ENCODE results near the gene EML4. TPM values are rescaled to one million over a fixed set of nuclear protein-coding genes. Genes with fewer than 3 reads are reported as not detected.

EML4 gene
- total RNA-seq, 1 donor from 2014 or later, result 167 TPM

DNA sequence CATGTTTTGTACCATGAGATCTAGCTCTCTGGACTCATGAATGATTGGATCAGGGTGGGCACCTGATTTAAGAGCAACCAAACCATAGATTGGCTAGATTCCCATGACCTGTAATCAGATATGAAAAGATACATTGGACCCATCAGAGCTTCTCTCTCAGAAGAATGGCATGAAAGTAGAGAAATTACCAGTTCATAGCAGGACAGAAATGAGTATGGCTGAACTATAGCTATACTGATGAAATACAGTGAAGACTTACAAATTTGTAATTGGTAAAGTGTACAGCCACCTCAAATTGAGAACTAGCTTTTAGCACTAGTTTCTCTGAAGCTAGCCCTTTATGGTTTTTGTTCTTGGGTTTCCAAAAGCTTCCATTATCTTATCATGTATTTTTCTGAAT lies 19.0 kb upstream of the EML4 start:
- Mint-ChIP-seq H3K9me3 (peaks cover 4% of the 10 kb centered on the region), H3K4me1 (peaks cover 5% of the 10 kb centered on the region), H3K27ac (no peak overlapping the region), H3K36me3 (no peaks in the 10 kb centered on the region), H3K27me3 (ENCODE audit: insufficient read depth, low read depth) (peaks cover 7% of the 10 kb centered on the region), H3K4me3 (no peak overlapping the region)
- Histone ChIP-seq H3K4me1 (peaks cover 7% of the 10 kb centered on the region), H3K9me3 (ENCODE audit: low read depth) (no peaks in the 10 kb centered on the region), H3K9ac (no peak overlapping the region), H3K27me3 (no peaks in the 10 kb centered on the region), H3K4me3 (no peak overlapping the region), H3K4me2 (no peak overlapping the region), H2AFZ (replicated peaks) (no peak overlapping the region), H3K27ac (no peak overlapping the region), H3K79me2 (ENCODE audit: low read depth) (no peaks in the 10 kb centered on the region), H4K20me1 (ENCODE audit: low read depth) (no peaks in the 10 kb centered on the region), H3F3A (ENCODE audit: low read depth) (peaks cover 8% of the 10 kb centered on the region), H3K36me3 (no peaks in the 10 kb centered on the region)
- DNase-seq (ENCODE audit: low spot score), result no peak
- TF ChIP-seq EZH2phosphoT487 (IDR thresholded peaks at IDR 0.05), result no peak
- TF ChIP-seq CTCF (IDR thresholded peaks at IDR 0.05), result no peak
- TF ChIP-seq EZH2 (IDR thresholded peaks at IDR 0.05), result no peak

DNA sequence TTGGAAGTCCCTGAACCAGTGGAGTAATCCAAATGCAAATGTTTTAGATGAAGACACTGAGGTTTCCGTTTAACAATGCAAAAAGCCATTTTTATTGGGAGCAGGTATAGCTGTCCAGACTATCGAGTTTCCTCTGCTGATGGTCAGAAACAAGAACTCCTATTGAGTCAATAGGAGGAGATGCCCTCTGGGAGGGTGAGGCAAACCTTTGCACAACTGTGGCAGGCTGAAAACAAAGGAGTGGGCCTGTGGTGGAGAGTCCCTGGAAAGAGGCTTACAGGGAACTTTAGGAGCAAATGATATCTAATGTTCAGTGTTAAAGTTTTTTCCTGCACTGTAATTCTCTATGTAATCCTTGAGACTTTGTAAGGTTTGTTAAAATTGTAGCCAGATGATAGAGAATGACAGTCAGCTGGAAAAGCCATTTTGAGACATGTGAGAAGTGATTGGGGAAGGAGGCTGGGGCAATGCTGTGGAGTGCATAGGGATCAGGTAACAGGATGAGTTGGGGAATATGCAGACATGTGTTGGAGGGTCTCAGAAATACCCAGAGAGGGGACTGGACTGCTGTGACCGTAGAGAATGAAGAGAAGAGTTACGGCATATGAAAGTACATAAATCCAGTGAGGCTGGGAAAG lies 15.1 kb upstream of the EML4 start:
- Histone ChIP-seq H4K20me1 (ENCODE audit: low read depth) (no peaks in the 10 kb centered on the region), H3F3A (ENCODE audit: low read depth) (peaks cover 8% of the 10 kb centered on the region), H3K27me3 (no peaks in the 10 kb centered on the region), H3K4me3 (no peak overlapping the region), H3K36me3 (no peaks in the 10 kb centered on the region), H3K79me2 (ENCODE audit: low read depth) (no peaks in the 10 kb centered on the region), H3K27ac (no peak overlapping the region), H3K4me1 (peaks cover 7% of the 10 kb centered on the region), H2AFZ (replicated peaks) (peak overlapping the region; percentile 82), H3K9me3 (ENCODE audit: low read depth) (no peaks in the 10 kb centered on the region), H3K9ac (no peak overlapping the region), H3K4me2 (peak overlapping the region; percentile 38)
- peak; percentile 19 for DNase-seq (ENCODE audit: low spot score)
- H3K36me3 Mint-ChIP-seq, result no peaks in the 10 kb centered on the region
- H3K27ac Mint-ChIP-seq, result peak overlapping the region; percentile 26
- H3K9me3 Mint-ChIP-seq, result no peaks in the 10 kb centered on the region
- H3K4me3 Mint-ChIP-seq, result no peak overlapping the region
- peaks cover 10% of the 10 kb centered on the region for H3K4me1 Mint-ChIP-seq
- peaks cover 3% of the 10 kb centered on the region for H3K27me3 Mint-ChIP-seq (ENCODE audit: insufficient read depth, low read depth)
- TF ChIP-seq CTCF (IDR thresholded peaks at IDR 0.05) (no peak), EZH2 (IDR thresholded peaks at IDR 0.05) (no peak), EZH2phosphoT487 (IDR thresholded peaks at IDR 0.05) (no peak)

DNA sequence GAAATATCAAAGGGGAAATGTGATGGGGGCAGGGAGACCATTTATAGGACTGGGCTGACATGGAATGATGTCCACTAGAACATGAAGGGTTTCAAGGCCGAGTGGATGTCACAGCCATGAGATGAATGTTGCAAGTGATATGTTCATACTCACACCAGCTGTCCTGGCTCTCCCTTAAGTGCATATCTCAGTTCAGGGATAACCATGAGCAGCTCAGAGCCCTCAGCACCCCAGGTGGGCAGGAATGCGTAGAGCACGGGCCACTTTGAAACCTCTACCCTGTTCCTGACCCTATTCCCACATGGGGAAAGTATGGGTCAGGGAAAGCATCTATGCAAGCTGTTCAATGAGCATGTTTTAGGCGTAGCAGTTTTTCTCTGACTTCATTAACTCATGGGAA lies 12.4 kb upstream of the EML4 start:
- no peak overlapping the region for H3K4me2 ChIP-seq
- Mint-ChIP-seq H3K4me3 (no peak overlapping the region), H3K27me3 (ENCODE audit: insufficient read depth, low read depth) (peaks cover 3% of the 10 kb centered on the region), H3K9me3 (no peaks in the 10 kb centered on the region), H3K4me1 (peaks cover 10% of the 10 kb centered on the region), H3K36me3 (no peaks in the 10 kb centered on the region), H3K27ac (no peak overlapping the region)
- no peaks in the 10 kb centered on the region for H3K79me2 ChIP-seq (ENCODE audit: low read depth)
- H3K9ac ChIP-seq, result no peak overlapping the region
- no peaks in the 10 kb centered on the region for H4K20me1 ChIP-seq (ENCODE audit: low read depth)
- no peaks in the 10 kb centered on the region for H3K36me3 ChIP-seq
- no peak overlapping the region for H3K27ac ChIP-seq
- H3F3A ChIP-seq (ENCODE audit: low read depth), result peaks cover 8% of the 10 kb centered on the region
- H3K4me1 ChIP-seq, result peaks cover 7% of the 10 kb centered on the region
- DNase-seq (ENCODE audit: low spot score), result peak; percentile 36
- TF ChIP-seq CTCF (IDR thresholded peaks at IDR 0.05) (no peak), EZH2phosphoT487 (IDR thresholded peaks at IDR 0.05) (no peak), EZH2 (IDR thresholded peaks at IDR 0.05) (no peak)
- no peak overlapping the region for H2AFZ ChIP-seq (replicated peaks)
- H3K4me3 ChIP-seq, result no peak overlapping the region
- H3K9me3 ChIP-seq (ENCODE audit: low read depth), result no peaks in the 10 kb centered on the region
- H3K27me3 ChIP-seq, result no peaks in the 10 kb centered on the region

All from neural progenitor cell (in vitro differentiated cells).